ENCODE results near the gene ACSM3.
"Not testable (repeated sequence)": the region's sequence is repeated elsewhere in the genome, so short reads cannot be mapped to it uniquely, and the experiment has no call there.

The ACSM3 gene

DNA sequence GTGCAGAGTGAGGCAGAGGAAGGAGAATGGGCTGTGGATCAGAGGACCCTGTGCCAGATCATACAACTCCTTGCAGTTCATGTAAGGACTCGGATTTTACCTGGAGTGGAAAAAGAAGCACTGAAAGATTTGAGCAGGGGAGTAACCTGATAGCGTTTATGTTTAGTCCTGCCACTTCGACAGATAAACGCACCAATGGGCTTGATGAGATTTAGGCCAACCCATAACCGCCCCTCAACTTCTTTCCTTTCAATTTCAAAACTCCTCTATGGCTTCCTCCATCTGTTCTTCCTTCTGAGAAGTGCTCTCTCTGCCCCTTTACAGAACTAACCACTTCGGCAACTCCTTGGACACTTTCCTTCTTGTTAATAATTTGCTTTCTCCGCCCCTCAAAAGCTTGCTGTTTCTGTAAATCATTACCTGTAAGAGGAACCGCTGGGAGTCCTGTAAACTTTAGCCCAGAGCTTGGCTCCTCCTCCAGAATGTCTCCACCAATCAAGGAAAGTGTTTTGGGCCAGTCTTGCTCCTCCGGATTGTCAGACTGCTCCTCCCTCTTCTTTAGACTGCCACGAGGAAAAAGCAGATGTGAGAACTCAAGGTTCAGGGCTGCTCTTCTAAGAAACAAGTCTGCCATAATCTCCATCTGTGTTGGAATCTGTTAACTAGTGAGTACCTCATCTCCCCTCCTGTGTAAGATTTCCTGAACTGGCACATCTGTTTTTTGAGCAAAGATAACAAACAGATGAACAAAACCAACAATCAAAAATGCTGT lies at the start of gene ACSM3:
ACSM3 (plus strand) TSS at position 554 of the 772 bp plus-strand sequence. CDS start 6,021 bp downstream, outside the sequence.
- peak; percentile 71 for DNase-seq

DNA sequence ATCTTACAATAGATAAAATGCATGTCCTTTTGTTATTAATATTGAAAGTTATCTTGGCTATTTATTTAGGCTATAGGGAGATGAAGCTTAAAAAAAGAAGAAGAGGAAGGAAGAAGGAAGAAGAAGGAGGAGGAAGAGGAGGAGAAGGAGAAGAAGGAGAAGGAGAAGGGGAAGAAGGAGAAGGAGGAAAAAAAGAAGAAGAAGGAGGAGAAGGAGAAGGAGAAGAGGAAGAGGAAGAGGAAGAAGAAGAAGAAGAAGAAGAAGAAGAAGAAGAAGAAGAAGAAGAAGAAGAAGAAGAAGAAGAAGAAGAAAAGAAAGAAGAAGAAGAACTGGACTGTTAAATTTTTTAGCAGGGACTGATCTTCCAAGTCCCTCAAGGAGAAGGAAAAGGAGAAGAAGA lies 46.1 kb upstream of the ACSM3 start:
- not testable (repeated sequence) for DNase-seq

GRCh38 chr16:20720251-20720650 lies 43.6 kb upstream of the ACSM3 start:
- DNase-seq, result no peak

- DNase-seq, result peak; percentile 29
These were observed 37.2 kb upstream of the ACSM3 start for GRCh38 chr16:20726661-20727060.

GRCh38 chr16:20727181-20727580 lies 36.6 kb upstream of the ACSM3 start:
- no peak for DNase-seq

DNA sequence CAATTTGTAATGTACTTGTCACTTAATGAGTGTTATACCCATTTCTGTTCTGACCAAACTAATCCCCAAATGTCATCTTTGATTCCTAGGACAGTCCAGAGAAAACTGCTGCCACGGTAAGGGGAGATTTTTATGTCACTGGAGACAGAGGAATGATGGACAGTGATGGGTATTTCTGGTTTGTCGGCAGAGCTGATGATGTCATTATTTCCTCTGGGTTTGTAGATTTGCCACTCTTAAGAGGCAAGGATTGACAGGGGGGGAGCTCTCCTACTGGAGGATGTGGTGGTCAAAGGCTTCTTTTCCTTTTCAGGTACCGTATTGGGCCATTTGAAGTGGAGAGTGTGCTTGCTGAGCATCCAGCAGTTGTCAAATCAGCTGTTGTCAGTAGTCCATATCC lies 34.7 kb upstream of the ACSM3 start:
- no peak for DNase-seq

DNA sequence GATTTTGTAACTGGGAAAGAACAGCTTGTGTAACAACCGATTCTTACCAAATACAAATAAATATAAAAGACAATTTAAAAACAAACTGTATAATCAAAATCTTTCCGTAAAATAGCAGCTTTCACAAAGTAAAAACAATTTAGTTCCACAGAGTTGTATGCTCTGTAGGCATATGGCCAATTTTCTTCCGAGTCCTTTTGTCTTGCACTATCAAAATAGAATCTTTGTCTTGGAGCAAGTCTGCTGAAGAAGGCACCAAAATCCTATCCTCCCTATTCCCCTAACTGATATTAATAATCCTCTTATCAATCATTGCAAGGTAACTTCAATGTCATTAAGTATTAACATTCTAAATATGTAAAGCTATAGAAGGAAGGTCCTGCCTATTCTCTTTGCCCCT lies 29.8 kb upstream of the ACSM3 start:
- no peak for DNase-seq

GRCh38 chr16:20734782-20735181 lies 29.0 kb upstream of the ACSM3 start:
- no peak for DNase-seq

- no peak for DNase-seq
These were observed 28.3 kb upstream of the ACSM3 start for GRCh38 chr16:20735490-20735889.

DNA sequence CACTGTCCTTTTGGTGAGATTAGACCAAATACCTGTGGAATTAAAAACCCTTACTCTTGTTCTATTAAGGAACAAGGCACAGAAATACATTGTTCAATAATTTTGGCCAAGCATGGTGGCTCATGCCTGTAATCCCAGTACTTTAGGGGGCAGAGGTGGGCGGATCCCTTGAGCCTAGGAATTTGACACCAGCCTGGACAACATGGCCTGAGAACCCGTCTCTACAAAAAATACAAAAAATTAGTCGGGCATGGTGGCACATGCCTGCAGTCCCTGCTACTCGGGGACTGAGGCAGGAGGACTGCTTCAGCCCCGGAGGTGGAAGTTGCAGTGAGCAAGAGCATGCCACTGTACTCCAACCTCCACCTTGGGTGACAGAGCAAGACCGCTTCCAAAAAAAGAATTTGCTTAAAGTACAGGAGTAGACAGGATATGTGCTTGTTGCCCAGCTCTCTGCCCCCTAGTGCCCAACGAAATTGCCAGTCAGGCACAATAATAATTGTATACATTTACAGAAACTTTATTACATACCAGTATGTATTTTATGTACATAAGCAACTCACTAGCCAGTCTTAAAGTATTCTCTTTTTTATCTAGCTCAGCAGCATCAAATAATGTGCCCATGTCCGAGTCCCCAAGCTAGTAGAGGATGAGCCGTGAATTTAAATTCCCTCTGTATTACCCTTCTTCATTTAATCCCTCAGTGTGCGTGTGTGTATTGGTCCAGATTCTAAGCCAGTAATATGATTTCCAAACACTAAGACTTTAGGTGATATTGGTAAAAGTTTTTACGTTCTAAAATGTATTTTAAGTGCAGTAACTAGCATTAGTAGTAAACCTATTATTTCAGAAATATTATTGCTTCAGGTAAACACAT lies 23.6 kb upstream of the ACSM3 start:
- DNase-seq, result peak; percentile 23

DNA sequence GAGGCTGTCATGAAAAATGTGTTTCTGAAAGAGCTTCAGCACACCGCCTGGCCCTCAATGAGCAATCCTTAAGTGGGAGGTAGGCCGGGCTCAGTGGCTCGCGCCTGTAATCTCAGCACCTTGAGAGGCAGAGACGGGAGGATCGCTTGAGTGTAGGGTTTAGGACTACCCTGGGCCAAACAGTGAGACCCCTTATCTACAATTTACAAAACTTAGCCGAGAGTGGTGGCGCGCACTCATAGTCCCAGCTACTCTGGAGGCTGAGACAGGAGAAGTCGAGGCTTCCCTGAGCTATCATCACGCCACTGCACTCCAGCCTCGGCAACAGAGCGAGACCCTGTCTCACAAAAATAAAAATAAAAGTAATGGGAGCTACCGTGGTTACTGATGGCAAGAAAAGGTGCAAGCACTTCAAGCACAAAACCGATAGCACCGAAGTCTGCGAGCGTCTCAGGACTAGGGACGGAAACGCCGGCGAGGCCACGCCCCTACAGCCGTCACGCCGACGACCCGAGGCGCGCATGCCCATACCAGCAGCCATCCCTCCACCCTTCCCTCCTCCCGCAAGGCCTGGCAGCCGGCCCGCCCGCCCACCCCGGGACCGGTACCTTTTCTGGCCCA lies 22.8 kb upstream of the ACSM3 start:
- peak; percentile 87 for DNase-seq

DNA sequence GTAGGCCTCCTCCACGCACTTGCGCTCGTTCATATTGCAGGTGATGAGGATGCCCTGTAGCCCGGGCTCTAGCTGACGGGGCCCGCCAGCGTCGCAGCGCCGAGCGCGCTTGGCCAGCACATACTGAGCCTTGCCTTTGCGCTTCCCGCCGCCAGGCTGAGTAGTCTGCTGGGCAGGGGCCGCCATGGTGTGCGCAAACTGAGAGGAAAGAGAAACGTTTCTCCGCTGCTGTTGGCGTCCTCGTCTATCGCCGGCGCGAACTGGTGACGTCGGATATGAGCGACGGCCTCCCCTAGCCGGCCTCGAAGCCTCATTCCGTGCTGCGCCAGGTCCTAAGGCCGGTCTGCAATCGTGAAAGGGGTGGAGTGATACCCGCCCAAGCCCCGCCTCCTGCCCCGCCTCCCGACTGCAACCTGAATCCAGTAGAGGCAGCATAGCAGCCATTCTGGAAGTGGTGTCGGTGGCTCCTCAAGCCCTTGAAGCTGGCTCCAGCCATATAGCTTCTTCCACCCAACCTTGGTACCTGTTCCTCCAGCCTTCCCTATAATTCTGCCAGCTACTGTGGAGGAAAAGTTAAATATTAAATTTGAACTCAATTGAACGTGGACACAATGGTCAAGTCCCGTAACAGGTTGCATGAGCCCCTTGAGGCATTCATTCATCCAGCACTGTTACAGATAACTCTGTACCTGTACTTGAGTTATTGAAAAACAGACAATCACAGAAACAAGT lies 22.1 kb upstream of the ACSM3 start, which contains the start of gene THUMPD1:
THUMPD1 (minus strand) TSS at position 265 of the 732 bp plus-strand sequence; CDS start at position 186, 79 bp downstream.
- peak; percentile 97 for DNase-seq

DNA sequence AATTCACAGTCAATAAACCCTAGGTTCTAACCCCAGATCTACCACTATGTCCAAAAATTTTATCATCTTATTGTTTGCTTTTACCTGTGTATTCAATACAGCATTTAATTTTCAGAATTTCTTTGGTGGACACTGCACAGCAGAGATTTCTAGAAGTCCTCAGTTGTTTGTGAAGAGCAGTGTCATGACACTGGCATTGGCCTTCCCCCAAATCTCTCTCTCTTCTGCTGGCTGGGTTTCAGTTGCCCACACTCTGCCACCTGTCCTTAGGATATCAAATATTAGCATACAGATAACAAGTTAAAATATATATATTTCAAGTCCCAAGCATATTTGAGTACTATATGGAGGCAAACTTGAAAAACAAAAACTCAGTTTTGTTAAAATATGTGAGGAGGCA lies 20.2 kb upstream of the ACSM3 start:
- no peak for DNase-seq

DNA sequence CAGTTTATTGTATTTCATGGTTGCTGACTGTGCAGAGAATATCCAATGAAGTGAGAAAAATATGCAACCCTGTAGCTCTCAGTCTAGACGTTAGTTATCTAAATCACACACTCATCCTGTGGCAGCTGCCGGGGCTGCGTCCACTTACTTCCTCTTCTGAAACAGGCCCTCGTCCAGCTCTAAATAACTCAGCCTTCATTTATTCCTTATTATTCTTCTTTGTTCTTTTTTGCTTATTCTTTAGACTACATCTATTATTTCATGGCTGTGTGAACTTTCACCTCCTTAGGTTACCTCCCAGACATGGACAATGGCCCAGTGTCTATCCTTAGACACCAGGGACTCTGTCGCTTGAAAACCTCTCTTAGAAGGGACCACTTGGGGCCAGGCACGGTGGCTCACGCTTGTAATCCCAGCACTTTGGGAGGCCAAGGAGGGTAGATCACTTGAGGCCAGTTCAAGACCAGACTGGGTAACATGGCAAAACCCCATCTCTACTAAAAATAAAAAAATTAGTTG lies 18.8 kb upstream of the ACSM3 start:
- DNase-seq, result no peak

GRCh38 chr16:20746461-20746860 lies 17.4 kb upstream of the ACSM3 start:
- DNase-seq, result no peak

DNA sequence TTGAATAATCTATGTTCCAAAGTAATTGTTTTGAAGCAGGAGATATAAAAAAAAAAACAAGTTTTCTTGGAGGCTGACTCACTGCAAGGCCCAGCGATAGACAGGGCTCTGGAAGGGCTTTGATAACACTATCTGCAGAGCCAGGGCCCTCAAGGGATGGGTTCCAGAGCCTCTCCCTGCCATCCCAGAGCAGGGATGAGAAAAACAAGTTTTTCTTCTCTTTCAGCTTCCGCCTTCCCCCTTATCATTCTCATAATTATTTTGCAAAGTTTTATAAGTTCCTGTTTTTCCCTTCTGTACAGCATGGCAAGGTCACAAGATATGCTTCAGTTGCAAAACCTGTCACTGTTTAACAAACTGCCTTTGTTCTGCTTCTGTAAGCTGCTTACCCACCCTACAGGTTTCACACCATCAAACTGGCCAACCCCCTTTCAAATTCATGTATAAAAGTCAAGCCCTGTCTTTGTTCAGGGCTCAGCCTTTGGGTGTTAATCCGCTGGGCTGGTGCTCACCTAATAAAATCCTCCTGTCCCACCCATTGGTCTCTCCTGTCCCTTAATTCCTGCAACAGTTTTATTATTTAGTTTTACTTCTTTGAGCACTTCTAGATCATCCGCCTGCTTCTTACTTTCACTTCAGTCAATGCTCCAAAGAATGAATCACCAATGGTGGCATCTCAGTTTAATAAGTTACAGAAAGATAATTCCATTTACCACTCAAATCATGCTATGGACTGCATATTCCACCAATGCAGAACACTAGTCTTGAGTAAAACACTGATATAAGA lies 16.6 kb upstream of the ACSM3 start:
- no peak for DNase-seq

- no peak for DNase-seq
These were observed 14.3 kb upstream of the ACSM3 start for GRCh38 chr16:20749474-20749873.

GRCh38 chr16:20750558-20750957 lies 13.3 kb upstream of the ACSM3 start:
- no peak for DNase-seq

DNA sequence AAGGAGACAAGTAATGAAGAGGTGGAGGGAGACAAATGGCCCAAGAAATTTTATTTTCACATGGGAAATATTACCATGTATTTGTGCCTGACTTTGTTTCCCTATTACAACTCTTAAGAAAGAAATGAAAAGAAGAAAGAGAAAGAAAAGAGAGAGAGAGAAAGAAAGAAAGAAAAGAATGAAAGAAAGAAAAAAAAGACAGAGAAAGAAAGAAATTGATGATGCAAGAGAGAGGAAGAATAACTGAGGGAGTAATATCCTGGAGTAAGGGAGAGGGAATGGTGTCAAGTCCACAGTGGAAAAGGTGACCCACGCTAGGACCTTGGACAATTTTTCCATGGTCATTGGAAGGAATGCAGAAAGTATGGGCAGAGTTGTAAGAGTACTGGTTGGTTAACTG lies 10.1 kb upstream of the ACSM3 start:
- DNase-seq, result no peak

- DNase-seq, result no peak
These were observed 8.6 kb upstream of the ACSM3 start for GRCh38 chr16:20755238-20755637.

- DNase-seq, result not testable (repeated sequence)
These were observed 8.0 kb upstream of the ACSM3 start for GRCh38 chr16:20755799-20756198.

- DNase-seq, result no peak
These were observed 3.5 kb upstream of the ACSM3 start for GRCh38 chr16:20760346-20760745.
